ENCODE data around the gene CCDC13.

The CCDC13 gene

DNA sequence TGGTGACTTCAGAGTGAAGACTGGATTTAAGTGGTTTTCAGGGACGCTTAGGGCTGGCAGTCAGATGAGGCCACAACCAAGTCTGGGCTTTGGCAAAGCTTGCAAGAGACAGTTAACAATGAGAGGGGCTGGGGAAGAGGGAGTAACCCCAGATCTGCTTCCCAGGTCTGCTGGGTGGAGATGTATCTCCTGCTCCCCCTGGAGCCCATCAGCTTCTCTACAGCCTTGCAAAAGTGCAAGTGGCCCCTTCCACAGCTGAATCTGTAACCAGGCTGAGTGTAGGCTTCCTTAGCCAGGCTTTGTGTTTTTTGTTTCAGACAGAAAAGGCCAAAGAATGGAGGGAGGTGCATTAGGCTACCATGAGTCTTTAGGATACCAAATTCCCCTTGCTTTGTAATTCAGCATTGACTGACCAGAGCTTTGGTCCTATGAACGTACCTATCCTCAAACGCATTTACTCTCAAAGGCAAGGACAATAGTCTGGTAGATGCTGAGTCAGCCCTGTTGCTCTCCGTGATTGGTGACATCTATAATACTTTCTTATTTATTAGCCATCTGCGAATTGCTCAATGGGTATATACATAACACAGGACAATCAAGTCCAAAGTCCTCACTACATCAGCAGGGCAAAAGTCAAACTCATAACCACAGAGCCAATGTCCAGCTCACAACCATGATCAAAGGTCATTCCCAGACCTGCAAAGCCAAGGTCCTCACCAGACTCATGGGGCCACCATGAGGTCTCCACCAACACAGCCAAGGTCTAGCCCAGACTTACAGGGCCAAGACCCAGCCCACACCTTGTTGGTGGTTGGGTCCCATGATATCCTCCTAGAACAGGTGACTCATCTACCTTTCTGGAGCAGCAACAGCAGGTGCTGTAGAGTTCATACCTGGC lies 17.1 kb downstream of the CCDC13 start:
- ChIA-PET CTCF (interaction anchor here (0.7 to 2.1 kb wide), 8 partner anchors 9 to 125 kb away, joined by 3 to 9 read pairs (median 4); no protein-coding TSS in a partner anchor), POLR2A (no interaction called here)
- TF ChIP-seq, protein P1, sequence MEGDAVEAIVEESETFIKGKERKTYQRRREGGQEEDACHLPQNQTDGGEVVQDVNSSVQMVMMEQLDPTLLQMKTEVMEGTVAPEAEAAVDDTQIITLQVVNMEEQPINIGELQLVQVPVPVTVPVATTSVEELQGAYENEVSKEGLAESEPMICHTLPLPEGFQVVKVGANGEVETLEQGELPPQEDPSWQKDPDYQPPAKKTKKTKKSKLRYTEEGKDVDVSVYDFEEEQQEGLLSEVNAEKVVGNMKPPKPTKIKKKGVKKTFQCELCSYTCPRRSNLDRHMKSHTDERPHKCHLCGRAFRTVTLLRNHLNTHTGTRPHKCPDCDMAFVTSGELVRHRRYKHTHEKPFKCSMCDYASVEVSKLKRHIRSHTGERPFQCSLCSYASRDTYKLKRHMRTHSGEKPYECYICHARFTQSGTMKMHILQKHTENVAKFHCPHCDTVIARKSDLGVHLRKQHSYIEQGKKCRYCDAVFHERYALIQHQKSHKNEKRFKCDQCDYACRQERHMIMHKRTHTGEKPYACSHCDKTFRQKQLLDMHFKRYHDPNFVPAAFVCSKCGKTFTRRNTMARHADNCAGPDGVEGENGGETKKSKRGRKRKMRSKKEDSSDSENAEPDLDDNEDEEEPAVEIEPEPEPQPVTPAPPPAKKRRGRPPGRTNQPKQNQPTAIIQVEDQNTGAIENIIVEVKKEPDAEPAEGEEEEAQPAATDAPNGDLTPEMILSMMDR (IDR thresholded peaks at IDR 0.05; ENCODE audit: control extremely low read depth, extremely low read depth, low read depth, missing control alignments), result peak; percentile 37
- no peak for DNase-seq (ENCODE audit: extremely low spot score)

DNA sequence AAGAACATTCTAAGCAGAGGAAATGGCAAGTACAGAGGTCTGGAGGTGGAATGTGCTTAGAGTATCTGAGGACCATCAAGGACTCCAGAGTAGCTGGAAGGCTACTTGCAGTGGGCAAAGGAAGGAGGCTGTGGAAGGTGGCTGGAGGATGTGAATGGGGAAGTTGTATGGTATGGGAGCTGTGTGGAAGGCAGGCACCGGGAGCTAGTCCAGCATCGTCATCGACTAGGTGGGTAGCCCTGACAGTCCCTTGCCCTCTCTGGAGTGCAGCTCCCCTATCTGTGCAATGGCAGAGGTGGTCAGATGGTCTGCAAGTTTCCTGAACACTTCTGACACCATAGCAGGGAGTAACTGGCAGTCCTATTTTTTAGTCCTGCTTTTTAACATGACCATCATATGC lies 19.3 kb downstream of the CCDC13 start:
- ChIA-PET POLR2A (no interaction called here), CTCF (interaction anchor here (0.7 to 2.6 kb wide), 3 partner anchors 9 to 26 kb away, joined by 3 to 9 read pairs (median 4); no protein-coding TSS in a partner anchor)
- no peak for DNase-seq (ENCODE audit: extremely low spot score)
- TF ChIP-seq, protein P1 (IDR thresholded peaks at IDR 0.05; ENCODE audit: control extremely low read depth, extremely low read depth, low read depth, missing control alignments), result no peak

- ChIA-PET CTCF (interaction anchor here (1.2 to 2.6 kb wide), 4 partner anchors 9 to 129 kb away, joined by 4 to 9 read pairs (median 5); no protein-coding TSS in a partner anchor), POLR2A (no interaction called here)
- TF ChIP-seq, protein P1 (IDR thresholded peaks at IDR 0.05; ENCODE audit: control extremely low read depth, extremely low read depth, low read depth, missing control alignments), result no peak
Measured at GRCh38 chr3:42752961-42753360, 20.1 kb downstream of the CCDC13 start.

GRCh38 chr3:42752441-42752840 lies 20.6 kb downstream of the CCDC13 start:
- TF ChIP-seq, protein P1 (IDR thresholded peaks at IDR 0.05; ENCODE audit: control extremely low read depth, extremely low read depth, low read depth, missing control alignments), result no peak
- ChIA-PET POLR2A (no interaction called here), CTCF (interaction anchor here (1.2 to 2.6 kb wide), 4 partner anchors 8 to 129 kb away, joined by 4 to 9 read pairs (median 5); no protein-coding TSS in a partner anchor)
- DNase-seq (ENCODE audit: extremely low spot score), result no peak

More at GRCh38 chr3:42752961-42753360, 20.1 kb downstream of the CCDC13 start:
- no peak for DNase-seq (ENCODE audit: extremely low spot score)

DNA sequence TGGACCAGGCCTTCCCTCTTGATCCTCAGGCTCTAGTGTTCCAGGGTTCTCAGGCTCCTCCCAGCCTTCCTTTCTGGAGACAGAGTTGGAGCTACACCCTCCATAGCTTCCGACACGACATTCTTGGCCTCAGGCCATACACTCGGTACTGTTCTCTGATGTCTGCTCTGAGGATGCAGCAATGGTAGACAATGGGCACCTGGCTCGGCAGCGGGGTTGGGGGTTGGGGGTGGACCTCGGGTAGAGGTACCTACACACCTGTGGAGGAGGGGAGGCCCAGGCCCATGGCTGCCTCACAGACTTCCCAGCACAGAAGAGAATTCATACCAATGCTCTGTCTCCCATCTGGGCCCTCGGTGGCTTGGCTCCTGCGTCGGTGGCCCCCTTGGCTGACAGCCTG lies 21.4 kb downstream of the CCDC13 start:
- ChIA-PET POLR2A (interaction anchor here (0.6 kb wide), 1 partner anchor 11 kb away, joined by 4 read pairs; no protein-coding TSS in a partner anchor), CTCF (interaction anchor here (1.7 to 1.8 kb wide), 2 partner anchors 11 to 29 kb away, joined by 4 to 5 read pairs; no protein-coding TSS in a partner anchor)
- no peak for DNase-seq (ENCODE audit: extremely low spot score)
- TF ChIP-seq, protein P1 (IDR thresholded peaks at IDR 0.05; ENCODE audit: control extremely low read depth, extremely low read depth, low read depth, missing control alignments), result no peak

GRCh38 chr3:42750834-42751233 lies 22.2 kb downstream of the CCDC13 start:
- POLR2A ChIA-PET, result no interaction called here
- DNase-seq (ENCODE audit: extremely low spot score), result no peak
- CTCF ChIA-PET, result interaction anchor here (0.8 to 1.4 kb wide), 4 partner anchors 10 to 170 kb away, joined by 3 to 5 read pairs (median 4); no protein-coding TSS in a partner anchor
- TF ChIP-seq, protein P1 (IDR thresholded peaks at IDR 0.05; ENCODE audit: control extremely low read depth, extremely low read depth, low read depth, missing control alignments), result no peak
